DMS114 treated with DMSO at 0.1 percent for 48 hours (cell line): ENCODE data around the gene SUFU.
"Not testable (repeated sequence)": the region's sequence is repeated elsewhere in the genome, so short reads cannot be mapped to it uniquely, and the experiment has no call there.

Experiments
- DNase-seq: peaks from one replicate; lab custom pipeline; 2025; ENCODE audit not compliant: unreplicated experiment; lab: John Stamatoyannopoulos, UW

The SUFU gene

DNA sequence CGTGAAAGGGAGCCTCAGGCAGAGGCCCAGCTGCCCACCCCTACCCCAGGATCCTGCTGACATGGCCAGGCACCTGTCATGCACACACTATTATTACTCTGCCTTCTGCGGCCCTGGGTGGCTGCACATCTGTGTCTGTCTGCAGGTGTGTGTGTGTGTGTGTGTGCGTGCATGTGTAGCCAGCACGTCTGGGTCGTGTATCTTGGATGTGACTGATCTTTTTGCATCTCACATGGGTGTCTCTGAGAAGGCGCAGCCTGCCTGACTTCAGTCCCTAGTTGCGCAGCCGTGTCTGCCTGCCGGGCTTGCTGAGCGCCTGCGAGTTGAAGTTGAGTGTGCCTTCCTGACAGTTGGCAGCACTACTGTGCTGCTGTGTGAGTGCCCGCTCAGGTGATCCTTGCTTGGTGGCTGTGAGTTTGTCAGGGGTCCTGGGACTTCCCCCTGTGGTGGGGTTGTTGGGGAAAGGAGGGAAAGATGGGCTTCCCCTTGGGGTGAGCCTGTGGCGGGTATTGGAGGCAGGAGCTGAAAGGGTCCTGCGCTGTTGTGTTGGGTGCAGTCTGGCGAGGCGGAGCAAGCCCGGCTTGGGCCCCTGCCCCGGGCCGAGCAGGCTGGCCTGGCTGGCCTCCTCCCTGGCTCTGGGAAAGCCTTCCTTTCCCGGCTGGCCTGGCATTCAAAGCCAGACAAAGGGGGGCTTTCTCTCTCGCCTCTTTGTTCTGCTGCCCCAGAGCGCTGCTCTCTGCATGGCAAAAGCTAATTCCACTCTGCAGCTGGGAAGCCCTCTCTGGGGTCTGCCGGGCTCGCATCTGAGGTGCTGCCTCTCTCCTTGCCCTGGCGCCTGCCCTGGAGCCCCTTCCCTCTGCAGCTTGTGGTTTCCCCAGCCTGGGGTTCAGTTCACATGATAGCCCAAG, 145.4 kb downstream of the SUFU start:
- DNase-seq = no peak

GRCh38 chr10:102649797-102650654, 146.3 kb downstream of the SUFU start:
- DNase-seq = no peak

GRCh38 chr10:102650655-102651454, 147.1 kb downstream of the SUFU start:
- no peak for DNase-seq

DNA sequence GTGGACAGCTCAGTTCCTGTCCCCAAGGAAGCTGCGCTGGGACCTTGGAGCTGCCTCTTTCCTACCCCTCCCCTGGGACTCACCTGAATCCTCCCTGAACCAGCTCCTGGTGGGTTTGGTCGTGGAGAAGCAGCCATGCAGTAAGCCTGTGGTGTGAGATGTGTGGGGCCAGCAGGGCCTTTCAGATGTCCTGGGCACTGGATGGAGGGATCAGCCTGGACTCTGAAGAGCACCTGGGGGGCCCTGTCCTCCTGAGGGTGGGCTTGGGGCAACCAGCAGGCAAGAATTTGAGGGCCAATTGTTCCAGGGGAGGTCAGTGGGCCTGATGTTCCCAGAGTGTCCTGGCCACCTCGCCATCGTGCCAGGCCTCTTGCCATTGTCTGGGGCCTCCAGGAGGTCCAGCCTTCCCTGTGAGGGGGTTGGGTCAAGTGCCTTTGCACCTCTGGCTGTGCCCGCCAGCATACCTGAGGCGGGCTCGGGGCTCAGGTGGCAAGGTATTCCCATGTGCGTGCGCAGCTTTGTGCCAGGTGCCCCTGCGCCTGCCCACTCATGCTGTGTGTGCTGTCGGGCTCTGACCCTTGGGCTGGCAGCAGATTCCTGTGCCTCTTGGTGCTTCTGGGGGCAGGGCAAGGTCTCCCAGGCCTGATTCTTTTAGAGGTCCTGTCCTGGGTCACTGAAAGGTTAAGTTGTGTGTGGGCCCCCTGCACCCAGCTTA, 147.8 kb downstream of the SUFU start:
- no peak for DNase-seq

GRCh38 chr10:102652170-102652916, 148.6 kb downstream of the SUFU start:
- no peak for DNase-seq

DNA sequence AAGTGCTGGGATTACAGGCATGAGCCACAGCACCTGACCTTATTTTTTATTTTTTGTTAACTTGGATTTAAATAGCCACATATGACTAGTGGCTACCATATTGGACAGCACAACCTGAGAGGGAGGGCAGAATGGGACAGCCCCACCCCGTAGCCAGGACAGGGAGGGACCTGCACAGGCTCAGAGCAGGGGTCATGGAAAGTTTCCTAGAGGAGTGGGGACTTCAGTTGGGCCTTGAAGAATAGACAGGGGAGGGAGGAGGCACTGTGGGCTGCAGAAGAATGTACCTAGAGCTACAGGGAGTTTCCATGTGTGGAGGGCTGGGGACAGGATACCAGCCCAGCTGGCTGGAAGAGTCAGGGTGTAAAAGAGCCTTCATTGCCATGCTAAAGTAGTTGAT, 149.3 kb downstream of the SUFU start:
- no peak for DNase-seq

DNA sequence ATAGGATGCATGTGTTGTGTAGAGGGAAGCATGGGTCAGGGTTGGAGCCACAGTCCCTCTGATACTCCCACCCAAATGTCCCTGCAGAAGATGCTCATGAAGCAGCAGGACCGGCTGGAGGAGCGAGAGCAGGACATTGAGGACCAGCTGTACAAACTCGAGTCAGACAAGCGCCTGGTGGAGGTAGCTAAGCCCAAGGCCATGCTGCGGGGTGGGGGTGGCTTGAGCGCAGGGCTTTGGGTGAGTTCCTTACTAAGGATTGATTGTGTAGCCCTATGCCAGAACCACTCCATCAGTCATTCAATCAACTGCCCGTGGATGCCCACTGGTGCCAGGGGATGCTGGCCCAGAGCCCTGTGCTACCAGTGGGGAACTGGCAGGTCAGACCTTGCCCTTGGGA, 150.8 kb downstream of the SUFU start:
- no peak for DNase-seq

GRCh38 chr10:102654969-102655368, 151.2 kb downstream of the SUFU start:
- DNase-seq = no peak

- DNase-seq = no peak
These were observed 152.3 kb downstream of the SUFU start for GRCh38 chr10:102656026-102656425.

- DNase-seq = no peak
These were observed 153.1 kb downstream of the SUFU start for GRCh38 chr10:102656791-102657371.

DNA sequence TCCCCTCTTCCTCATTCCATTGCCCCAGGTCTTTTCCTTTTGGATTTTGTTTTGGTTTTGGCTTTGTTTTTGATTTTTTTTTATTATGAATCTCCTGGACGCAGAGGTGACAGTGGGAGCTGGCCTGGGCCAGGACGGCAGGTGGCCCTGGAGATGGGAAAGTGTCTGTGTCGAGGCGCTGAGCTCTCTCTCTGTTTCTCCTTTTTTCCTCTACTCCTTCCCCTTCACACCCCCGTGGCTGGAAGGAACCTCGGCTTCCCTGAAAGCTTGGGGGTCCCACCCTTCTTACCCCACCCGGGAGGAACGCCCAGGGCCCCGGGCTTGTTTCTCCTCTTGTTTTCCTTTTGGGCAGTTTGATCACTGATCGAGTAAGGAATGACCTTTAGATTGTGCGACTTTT, 153.7 kb downstream of the SUFU start:
- DNase-seq = no peak

GRCh38 chr10:102657984-102658724, 154.4 kb downstream of the SUFU start:
- DNase-seq = no peak

DNA sequence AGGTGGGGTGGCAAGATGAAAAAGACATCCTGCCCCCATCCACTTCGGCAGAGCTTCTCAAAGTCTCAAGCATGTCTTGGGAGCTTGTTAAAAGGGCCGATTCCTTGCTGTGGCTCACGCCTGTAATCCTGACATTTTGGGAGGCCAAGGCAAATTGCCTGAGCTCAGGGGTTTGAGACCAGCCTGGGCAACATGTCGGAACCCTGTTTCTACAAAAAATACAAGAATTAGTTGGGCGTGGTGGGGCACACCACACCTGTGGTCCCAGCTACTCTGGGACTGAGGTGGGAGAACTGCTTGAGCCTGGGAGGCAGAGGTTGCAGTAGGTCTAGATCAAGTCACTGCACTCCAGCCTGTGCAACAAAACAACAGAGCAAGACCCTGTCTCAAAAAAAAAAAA, 155.0 kb downstream of the SUFU start:
- DNase-seq = no peak

GRCh38 chr10:102660888-102661657, 157.3 kb downstream of the SUFU start:
- DNase-seq = no peak

- DNase-seq = no peak
These were observed 157.9 kb downstream of the SUFU start for GRCh38 chr10:102661658-102662028.

GRCh38 chr10:102665904-102666509, 162.2 kb downstream of the SUFU start:
- DNase-seq = no peak

DNA sequence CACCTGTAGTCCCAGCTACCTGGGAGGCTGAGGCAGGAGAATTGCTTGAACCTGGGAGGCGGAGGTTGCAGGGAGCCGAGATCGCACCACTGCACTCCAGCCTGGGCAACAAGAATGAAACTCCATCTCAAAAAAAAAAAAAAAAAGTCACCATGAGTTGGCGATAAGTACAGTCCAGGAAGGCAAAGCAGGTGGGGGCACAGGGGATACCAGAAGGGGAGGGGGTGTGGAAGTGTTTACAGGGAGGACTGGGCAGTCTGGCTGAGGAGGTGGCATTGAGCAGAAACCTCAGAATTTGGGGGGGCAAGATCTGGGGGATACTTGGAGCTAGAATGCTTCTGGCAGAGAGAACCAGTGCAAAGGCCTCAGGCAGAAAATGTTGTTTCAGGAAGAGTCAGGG, 163.6 kb downstream of the SUFU start:
- not testable (repeated sequence) for DNase-seq
